Fibroblast of pulmonary artery (primary cell): ENCODE data around the gene LINC01488.

ENCODE experiments used
- DNase-seq: peaks from one replicate; pipeline ENCODE4 v3.0.0-alpha.2; 2010; ENCODE audit warnings: low read depth
- H3K4me3 ChIP-seq: replicated peaks from 2 replicates; pipeline ENCODE4 v1.5.1; 2011; ENCODE audit warnings: low read depth, mild to moderate bottlenecking, control low read depth, low read length, moderate library complexity
- TF ChIP-seq, protein P1 (sequence below): IDR thresholded peaks from 2 replicates; pipeline ENCODE4 v1.5.1; 2011; ENCODE audit warnings: mild to moderate bottlenecking, control low read depth, low read length, inconsistent platforms; ENCODE audit errors: missing control alignments

Gene LINC01488

DNA sequence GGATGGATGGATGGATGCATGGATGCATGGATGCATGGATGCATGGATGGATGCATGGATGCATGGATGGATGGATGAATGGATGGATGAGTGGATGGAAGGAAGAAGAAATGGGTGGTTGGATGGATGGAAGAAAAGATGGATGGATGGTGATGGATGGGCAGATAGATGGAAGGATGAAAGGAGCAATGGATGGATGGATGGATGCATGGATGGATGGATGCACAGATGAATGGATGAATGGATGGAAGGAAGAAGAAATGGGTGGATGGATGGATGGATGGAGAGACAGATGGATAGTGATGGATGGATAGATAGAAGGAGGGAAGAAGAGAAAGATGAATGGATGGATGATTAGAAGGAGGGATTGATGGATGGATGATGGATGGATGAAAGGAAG, 30.2 kb upstream of the LINC01488 start:
- no peak overlapping the region for H3K4me3 ChIP-seq
- no peak for DNase-seq
- TF ChIP-seq, protein P1, sequence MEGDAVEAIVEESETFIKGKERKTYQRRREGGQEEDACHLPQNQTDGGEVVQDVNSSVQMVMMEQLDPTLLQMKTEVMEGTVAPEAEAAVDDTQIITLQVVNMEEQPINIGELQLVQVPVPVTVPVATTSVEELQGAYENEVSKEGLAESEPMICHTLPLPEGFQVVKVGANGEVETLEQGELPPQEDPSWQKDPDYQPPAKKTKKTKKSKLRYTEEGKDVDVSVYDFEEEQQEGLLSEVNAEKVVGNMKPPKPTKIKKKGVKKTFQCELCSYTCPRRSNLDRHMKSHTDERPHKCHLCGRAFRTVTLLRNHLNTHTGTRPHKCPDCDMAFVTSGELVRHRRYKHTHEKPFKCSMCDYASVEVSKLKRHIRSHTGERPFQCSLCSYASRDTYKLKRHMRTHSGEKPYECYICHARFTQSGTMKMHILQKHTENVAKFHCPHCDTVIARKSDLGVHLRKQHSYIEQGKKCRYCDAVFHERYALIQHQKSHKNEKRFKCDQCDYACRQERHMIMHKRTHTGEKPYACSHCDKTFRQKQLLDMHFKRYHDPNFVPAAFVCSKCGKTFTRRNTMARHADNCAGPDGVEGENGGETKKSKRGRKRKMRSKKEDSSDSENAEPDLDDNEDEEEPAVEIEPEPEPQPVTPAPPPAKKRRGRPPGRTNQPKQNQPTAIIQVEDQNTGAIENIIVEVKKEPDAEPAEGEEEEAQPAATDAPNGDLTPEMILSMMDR = no peak

DNA sequence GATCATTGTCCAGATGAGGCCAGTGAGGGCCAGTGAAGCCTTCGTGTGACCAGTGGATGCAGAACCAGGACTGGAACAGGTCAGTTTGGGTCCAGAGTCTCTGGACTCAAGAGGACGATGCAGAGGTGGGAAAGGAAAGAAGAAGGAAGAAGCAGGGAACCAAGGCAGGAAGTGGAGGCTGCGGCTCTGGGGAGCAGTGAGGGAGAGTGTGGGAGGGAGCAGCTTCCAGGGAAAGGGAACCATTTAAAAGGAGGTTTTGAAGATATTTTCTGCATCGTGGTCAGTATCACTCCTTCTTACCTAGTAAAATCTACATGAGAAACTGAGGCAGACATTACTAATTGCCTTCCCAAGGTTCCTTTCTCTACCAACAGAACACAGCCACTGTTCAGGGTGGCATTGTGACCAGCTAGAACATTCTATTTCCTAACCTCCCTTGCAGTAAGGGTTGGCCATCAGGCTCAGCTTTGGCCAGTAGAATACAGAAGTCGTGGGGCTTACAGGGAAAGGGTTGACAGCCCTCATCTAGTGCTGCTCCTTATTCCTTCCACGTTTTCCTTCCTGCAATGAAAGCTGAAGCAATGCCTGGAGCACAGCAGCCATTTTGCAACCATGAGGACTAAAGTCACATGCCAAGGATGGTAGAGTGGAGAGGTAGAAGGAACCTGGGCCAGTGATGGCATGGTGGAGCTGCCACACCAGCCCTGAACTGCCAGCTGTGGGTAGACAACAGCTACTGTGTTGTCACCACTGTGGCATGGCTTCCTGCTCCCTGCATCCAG, 29.1 kb upstream of the LINC01488 start:
- TF ChIP-seq, protein P1 = no peak
- no peak for DNase-seq
- H3K4me3 ChIP-seq = no peak overlapping the region

DNA sequence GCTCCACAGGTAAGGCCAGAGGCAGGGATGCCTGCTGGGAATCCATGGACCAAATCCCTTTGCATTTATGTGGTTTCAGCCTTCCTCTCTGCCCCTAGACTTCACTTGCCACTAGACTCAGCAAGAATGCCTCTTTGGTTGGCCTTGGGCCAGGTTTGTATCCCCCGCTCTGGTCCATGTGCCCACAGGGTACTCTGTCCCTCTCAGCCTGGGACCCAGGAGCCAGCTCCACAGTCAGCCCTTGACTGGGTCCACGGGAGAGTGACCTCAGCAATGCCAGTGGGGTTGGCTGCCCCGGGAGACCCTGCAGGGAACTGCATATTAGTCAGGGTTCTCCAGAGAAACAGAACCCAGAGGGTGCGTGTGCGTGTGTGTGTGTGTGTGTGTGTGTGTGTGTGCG, 28.3 kb upstream of the LINC01488 start:
- no peak for DNase-seq
- no peak overlapping the region for H3K4me3 ChIP-seq
- TF ChIP-seq, protein P1 = no peak

DNA sequence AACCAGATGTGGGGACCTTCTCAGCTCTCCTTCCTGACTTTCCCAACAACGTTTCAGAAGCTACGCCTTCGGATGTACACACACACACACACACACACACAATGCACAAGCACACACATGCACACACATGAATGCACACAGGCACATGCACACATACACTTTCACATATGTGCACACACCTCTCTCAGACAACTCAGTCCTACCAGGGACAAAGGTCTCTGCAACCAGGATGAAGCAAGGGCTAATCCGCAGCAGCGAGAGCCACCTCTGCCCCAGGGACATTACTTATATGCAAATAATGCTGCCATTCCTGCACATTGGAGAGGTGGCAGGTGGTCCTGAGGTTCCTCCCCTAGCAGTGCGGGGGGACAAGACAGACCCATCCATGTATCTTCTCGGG, 27.4 kb upstream of the LINC01488 start:
- H3K4me3 ChIP-seq = no peak overlapping the region
- TF ChIP-seq, protein P1 = no peak
- no peak for DNase-seq

DNA sequence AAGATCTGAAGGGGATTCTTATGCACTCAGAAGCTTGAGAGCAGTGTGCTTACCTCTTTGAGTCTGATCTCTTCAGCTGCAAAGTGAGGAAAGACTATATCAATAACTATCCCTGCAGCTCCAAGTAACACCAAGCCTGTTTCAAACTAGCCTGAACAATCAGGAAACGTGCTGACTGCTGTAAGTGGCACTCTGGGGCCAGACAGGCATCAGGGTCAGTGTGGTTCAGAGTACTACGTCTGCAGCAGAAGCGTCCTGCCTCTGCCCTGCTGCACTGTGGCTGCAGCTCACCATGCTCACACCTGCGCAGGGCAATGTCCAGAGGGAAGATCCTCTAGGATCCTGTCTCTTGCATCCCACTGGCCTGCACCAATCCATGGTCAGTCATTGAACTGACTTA, 25.5 kb upstream of the LINC01488 start:
- no peak overlapping the region for H3K4me3 ChIP-seq
- DNase-seq = no peak
- TF ChIP-seq, protein P1 = no peak

DNA sequence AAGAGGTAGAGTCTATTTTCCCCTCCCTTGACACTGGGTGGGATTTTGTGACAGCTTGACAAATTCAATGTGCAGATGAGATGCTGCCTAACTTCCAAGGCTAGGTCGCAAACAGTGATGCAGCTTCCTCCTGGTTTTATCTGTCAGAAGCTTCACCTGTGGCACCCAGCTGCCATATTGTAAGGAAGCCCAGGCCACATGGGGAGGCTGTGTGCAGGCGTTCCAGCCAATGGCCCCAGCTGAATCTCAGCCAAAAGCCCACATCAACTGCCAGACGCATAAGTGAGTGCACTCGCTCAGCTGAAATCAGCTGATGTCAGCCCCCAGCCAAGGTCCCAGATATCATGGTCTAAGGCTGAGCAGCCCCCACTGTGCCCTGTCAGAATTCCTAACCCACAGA, 24.8 kb upstream of the LINC01488 start:
- no peak overlapping the region for H3K4me3 ChIP-seq
- DNase-seq = no peak
- TF ChIP-seq, protein P1 = no peak
